GM10266 (cell line): ENCODE results near the gene NADK2.

Experiments
- DNase-seq: peaks from one replicate; pipeline ENCODE4 v3.0.0; 2012; ENCODE audit errors: extremely low spot score
- TF ChIP-seq, protein P1 (sequence below): IDR thresholded peaks from 2 replicates; pipeline ENCODE4 v1.5.1; 2012; ENCODE audit warnings: mild to moderate bottlenecking, low read depth; ENCODE audit not compliant: control insufficient read depth, insufficient read depth; ENCODE audit errors: missing control alignments

NADK2 gene

DNA sequence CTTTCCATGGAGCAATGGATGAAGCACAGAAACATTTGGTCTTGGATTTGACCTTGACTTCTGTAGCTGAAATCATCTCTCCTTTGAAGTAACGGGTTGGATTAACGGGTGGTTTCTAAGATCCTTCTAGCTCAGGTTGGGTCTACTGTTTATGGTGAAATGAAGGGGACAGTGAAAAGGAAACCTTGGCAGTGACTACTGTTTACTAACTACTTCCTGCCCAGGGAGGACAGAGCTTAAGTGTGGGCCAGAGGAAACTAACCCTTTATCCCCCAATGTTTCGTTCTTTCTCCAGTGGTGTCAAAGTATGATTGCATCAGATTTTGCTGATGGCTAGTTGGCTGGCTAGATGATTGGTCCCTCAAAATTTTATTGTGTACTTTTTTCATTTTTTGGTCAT, 67.6 kb downstream of the NADK2 start:
- TF ChIP-seq, protein P1, sequence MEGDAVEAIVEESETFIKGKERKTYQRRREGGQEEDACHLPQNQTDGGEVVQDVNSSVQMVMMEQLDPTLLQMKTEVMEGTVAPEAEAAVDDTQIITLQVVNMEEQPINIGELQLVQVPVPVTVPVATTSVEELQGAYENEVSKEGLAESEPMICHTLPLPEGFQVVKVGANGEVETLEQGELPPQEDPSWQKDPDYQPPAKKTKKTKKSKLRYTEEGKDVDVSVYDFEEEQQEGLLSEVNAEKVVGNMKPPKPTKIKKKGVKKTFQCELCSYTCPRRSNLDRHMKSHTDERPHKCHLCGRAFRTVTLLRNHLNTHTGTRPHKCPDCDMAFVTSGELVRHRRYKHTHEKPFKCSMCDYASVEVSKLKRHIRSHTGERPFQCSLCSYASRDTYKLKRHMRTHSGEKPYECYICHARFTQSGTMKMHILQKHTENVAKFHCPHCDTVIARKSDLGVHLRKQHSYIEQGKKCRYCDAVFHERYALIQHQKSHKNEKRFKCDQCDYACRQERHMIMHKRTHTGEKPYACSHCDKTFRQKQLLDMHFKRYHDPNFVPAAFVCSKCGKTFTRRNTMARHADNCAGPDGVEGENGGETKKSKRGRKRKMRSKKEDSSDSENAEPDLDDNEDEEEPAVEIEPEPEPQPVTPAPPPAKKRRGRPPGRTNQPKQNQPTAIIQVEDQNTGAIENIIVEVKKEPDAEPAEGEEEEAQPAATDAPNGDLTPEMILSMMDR = no peak
- DNase-seq = no peak

- DNase-seq = no peak
- TF ChIP-seq, protein P1 = no peak
These were observed 68.3 kb downstream of the NADK2 start for GRCh38 chr5:36173426-36173825.

- no peak for DNase-seq
- TF ChIP-seq, protein P1 = no peak
These were observed 69.1 kb downstream of the NADK2 start for GRCh38 chr5:36172599-36172998.

GRCh38 chr5:36170832-36171424, 70.8 kb downstream of the NADK2 start:
- DNase-seq = no peak

DNA sequence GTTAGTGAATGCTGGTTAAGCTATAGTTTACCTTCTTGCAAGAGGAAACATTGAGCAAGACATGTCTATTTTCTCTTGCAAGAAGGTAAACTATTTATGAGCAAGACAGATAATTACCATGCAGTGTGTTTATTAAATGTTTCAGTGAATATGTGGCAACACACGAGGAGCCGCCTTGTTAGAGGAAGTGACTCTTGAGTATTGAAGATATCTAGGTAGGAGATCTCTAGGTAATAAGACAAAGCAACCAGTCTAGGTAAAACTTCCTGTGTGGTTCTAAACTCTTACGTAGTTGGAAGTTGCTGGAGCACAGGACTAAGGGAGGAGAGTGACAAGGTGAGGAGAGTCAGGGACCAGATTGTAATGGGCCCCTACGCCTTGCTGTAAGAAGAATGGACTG, 73.0 kb downstream of the NADK2 start:
- TF ChIP-seq, protein P1 = no peak
- DNase-seq = no peak

More at GRCh38 chr5:36170832-36171424, 70.8 kb downstream of the NADK2 start:
- TF ChIP-seq, protein P1 = no peak

DNA sequence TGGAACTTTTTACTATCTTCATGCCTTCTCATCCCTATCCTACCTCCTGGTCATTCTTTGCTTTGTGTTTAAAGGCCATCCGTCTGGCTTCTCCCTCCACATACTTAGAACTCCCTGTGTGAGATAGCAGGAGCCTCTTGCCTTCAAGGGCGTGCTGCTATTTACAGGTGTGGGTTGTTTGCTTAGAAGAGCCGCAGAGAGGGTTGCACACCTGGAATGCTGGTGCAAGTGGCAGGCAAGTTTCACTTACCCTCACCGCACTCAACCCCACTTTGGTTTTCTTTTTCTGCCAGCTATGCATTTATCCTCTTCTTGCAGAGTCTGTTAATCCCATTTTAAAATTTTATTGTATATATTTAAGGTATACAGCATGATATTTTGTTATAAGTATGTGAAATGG, 77.3 kb downstream of the NADK2 start:
- DNase-seq = no peak
- TF ChIP-seq, protein P1 = no peak

GRCh38 chr5:36162810-36163486, 78.8 kb downstream of the NADK2 start:
- DNase-seq = no peak
- TF ChIP-seq, protein P1 = no peak
